ENCODE measurements around the gene SERGEF. TPM values are rescaled to one million over a fixed set of nuclear protein-coding genes. Genes with fewer than 3 reads are reported as not detected.

Gene SERGEF
- total RNA-seq, 4 donors from 2014 or later, result 11.8 to 34.7 (median 24.5) TPM

DNA sequence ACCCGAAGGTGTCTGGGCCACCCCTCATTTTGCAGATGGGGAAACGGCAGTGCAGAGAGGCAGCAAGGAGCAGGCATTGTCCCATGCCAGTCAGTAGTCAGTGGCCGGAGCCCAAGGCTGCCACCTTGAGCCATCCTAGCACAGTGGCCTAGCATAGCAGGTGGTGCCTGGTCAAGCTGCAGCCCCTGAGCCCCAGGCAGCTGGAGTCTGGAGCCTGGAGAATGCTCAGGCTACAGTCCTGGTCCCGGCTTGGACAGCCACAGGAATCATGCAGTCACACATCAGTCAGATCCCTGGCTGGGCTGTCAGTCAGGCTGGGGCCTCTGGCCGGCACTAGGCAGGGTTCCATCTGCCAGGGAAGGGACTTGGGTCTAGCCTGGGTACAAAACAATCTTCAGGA is 259.7 kb downstream of the SERGEF start:
- H3K4me3 ChIP-seq, result no peak overlapping the region
- no peaks in the 10 kb centered on the region for H3K27me3 ChIP-seq
- in situ Hi-C loops (cut with MboI; ENCODE audit: low sequenced_read_pairs in 4 of 4), result loop anchor here in 2 of 4 donors (10.0 kb wide), 1 partner anchor 222 kb away; no protein-coding TSS in a partner anchor
- intact Hi-C loops (cut with DNase I; ENCODE audit: low total_unique reads), result loop anchor here (2.0 kb wide), 1 partner anchor 18 kb away; the partner anchor contains the start of gene KCNC1
- peak; percentile 24 to 52 for DNase-seq
- no peaks in the 10 kb centered on the region for H3K36me3 ChIP-seq
- H3K4me1 ChIP-seq, result peaks cover 36 to 47% of the 10 kb centered on the region in 2 donors
- TF ChIP-seq, protein P1, sequence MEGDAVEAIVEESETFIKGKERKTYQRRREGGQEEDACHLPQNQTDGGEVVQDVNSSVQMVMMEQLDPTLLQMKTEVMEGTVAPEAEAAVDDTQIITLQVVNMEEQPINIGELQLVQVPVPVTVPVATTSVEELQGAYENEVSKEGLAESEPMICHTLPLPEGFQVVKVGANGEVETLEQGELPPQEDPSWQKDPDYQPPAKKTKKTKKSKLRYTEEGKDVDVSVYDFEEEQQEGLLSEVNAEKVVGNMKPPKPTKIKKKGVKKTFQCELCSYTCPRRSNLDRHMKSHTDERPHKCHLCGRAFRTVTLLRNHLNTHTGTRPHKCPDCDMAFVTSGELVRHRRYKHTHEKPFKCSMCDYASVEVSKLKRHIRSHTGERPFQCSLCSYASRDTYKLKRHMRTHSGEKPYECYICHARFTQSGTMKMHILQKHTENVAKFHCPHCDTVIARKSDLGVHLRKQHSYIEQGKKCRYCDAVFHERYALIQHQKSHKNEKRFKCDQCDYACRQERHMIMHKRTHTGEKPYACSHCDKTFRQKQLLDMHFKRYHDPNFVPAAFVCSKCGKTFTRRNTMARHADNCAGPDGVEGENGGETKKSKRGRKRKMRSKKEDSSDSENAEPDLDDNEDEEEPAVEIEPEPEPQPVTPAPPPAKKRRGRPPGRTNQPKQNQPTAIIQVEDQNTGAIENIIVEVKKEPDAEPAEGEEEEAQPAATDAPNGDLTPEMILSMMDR (IDR thresholded peaks at IDR 0.05 in 4 of 5, conservative IDR thresholded peaks at IDR 0.05 in 1 of 5), result no peak
- no peak for TF ChIP-seq POLR2A (IDR thresholded peaks at IDR 0.05)
- peak overlapping the region; percentile 50 to 77 (median 67) for H3K27ac ChIP-seq
- ATAC-seq, result peak; percentile 55 to 66
- no peaks in the 10 kb centered on the region for H3K9me3 ChIP-seq

- intact Hi-C loops (cut with DNase I; ENCODE audit: low total_unique reads), result loop anchor here (2.0 kb wide), 1 partner anchor 17 kb away; the partner anchor contains the start of gene KCNC1
- DNase-seq (no peak), ATAC-seq (no peak)
- H3K4me1 ChIP-seq, result peaks cover 36 to 47% of the 10 kb centered on the region in 2 donors
- no peaks in the 10 kb centered on the region for H3K27me3 ChIP-seq
- TF ChIP-seq, protein P1 (IDR thresholded peaks at IDR 0.05 in 4 of 5, conservative IDR thresholded peaks at IDR 0.05 in 1 of 5), result no peak
- TF ChIP-seq POLR2A (IDR thresholded peaks at IDR 0.05), result no peak
- H3K27ac ChIP-seq, result no peak overlapping the region
- H3K36me3 ChIP-seq, result no peaks in the 10 kb centered on the region
- in situ Hi-C loops (cut with MboI; ENCODE audit: low sequenced_read_pairs in 4 of 4), result loop anchor here in 2 of 4 donors (10.0 kb wide), 1 partner anchor 223 kb away; no protein-coding TSS in a partner anchor
- H3K4me3 ChIP-seq, result no peak overlapping the region
- H3K9me3 ChIP-seq, result no peaks in the 10 kb centered on the region
These were observed 260.7 kb downstream of the SERGEF start for GRCh38 chr11:17752144-17752543.

DNA sequence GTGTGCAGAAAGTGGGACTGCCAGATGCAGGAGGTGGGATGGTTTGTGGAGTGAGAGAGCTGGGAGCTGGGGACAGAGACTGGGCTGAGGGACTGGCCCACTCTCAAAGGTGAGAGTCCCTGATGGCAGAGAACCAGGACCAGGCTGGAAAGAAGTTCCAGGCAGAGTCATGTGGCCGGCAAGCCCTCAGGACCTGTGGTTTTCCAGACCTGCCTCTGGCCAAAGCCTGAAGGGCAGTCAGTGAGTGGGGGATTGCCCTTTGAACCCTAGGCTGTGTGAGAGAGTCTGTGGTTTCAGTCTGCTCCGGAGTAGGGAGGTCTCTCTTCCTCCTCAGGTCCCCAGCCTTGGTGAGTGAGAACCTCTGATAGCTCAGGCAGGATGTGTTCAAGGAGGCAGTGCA is 261.3 kb downstream of the SERGEF start:
- TF ChIP-seq POLR2A (IDR thresholded peaks at IDR 0.05), result no peak
- TF ChIP-seq, protein P1 (IDR thresholded peaks at IDR 0.05 in 4 of 5, conservative IDR thresholded peaks at IDR 0.05 in 1 of 5), result no peak
- ATAC-seq (no peak), DNase-seq (no peak)
- H3K36me3 ChIP-seq, result no peaks in the 10 kb centered on the region
- H3K27ac ChIP-seq, result no peak overlapping the region
- H3K4me1 ChIP-seq, result peaks cover 36 to 47% of the 10 kb centered on the region in 2 donors
- no peak overlapping the region for H3K4me3 ChIP-seq
- in situ Hi-C loops (cut with MboI; ENCODE audit: low sequenced_read_pairs in 4 of 4), result loop anchor here in 2 of 4 donors (10.0 kb wide), 1 partner anchor 223 kb away; no protein-coding TSS in a partner anchor
- H3K27me3 ChIP-seq, result no peaks in the 10 kb centered on the region
- intact Hi-C loops (cut with DNase I; ENCODE audit: low total_unique reads), result no loop called here
- no peaks in the 10 kb centered on the region for H3K9me3 ChIP-seq

DNA sequence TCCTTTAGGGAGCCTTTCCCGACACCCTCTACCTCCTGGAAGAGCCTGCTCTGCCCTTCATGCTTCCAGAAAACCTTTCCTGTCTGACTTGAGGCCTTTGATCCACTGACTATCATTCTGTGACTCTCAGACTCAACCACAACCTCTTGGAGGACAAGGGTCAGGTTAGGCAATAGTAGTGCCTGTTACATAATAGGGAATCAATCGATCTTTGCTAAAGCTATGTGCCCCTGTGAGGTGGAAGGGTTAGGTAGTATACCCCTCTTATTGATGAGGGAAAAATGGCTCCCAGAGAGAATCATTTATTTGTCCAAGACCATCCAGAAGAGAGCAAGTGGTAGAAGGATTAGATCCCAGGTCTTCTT is 262.1 kb downstream of the SERGEF start:
- in situ Hi-C loops (cut with MboI; ENCODE audit: low sequenced_read_pairs in 4 of 4) (loop anchor here in 2 of 4 donors (10.0 kb wide), 1 partner anchor 224 kb away; no protein-coding TSS in a partner anchor), intact Hi-C loops (cut with DNase I; ENCODE audit: low total_unique reads) (no loop called here)
- H3K4me1 ChIP-seq, result peaks cover 36 to 47% of the 10 kb centered on the region in 2 donors
- H3K9me3 ChIP-seq, result no peaks in the 10 kb centered on the region
- no peak for TF ChIP-seq POLR2A (IDR thresholded peaks at IDR 0.05)
- TF ChIP-seq, protein P1 (IDR thresholded peaks at IDR 0.05 in 4 of 5, conservative IDR thresholded peaks at IDR 0.05 in 1 of 5), result no peak
- no peaks in the 10 kb centered on the region for H3K27me3 ChIP-seq
- H3K36me3 ChIP-seq, result no peaks in the 10 kb centered on the region
- no peak overlapping the region for H3K4me3 ChIP-seq
- no peak for DNase-seq
- H3K27ac ChIP-seq, result peak overlapping the region in 1 of 4 donors; percentile 13
- ATAC-seq, result no peak
